Hepatic stellate cell (primary cell): ENCODE results near the gene PCCA.
"Not testable (repeated sequence)": the region's sequence is repeated elsewhere in the genome, so short reads cannot be mapped to it uniquely, and the experiment has no call there.

Source experiments
- DNase-seq: peaks from one replicate; pipeline ENCODE4 v3.0.0; 2011; ENCODE audit warnings: low spot score

Gene PCCA

GRCh38 chr13:100361504-100361903 lies 272.6 kb downstream of the PCCA start:
- DNase-seq, result no peak

GRCh38 chr13:100362371-100362770 lies 273.5 kb downstream of the PCCA start:
- DNase-seq, result no peak

DNA sequence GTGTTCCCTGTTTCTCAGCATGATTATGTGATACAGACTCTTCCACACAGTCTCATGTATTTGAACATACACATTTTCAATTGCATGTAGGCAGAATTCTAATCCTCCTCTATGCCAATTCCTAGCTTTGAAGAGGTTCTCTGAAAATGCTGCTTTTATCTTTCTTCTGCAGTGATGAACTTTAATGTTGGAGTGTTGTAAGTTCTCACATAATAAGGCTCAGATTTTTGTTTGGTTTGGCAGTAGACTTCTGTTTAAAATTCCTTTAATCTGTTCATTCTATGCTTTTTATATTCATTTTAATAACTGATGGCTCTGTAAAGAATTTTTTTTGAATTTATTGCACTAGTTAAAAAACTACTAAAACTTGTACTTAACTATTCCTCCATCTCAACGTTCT lies 273.9 kb downstream of the PCCA start:
- DNase-seq, result no peak

DNA sequence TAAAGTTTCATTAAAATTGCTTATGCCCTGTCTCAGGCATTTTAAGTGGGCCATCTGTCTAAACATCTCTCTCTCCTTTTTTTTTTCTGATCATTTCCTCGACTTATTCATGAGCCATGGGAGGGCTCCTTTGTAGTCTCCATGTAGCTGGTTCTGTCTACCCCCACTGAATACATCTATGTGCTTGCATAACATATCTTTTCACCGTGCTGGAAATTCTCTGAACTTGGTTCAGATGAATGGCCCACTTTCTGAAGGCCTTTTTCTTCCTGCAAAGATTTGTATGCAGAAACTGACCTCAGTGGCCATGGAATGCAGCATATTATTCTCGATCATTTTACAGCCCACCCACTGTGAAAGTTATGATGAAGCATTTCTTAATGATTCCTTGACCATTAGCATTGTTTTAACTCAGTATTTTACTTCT lies 274.4 kb downstream of the PCCA start:
- peak; percentile 7 for DNase-seq

- peak; percentile 12 for DNase-seq
Measured at GRCh38 chr13:100363874-100364273, 275.0 kb downstream of the PCCA start.

DNA sequence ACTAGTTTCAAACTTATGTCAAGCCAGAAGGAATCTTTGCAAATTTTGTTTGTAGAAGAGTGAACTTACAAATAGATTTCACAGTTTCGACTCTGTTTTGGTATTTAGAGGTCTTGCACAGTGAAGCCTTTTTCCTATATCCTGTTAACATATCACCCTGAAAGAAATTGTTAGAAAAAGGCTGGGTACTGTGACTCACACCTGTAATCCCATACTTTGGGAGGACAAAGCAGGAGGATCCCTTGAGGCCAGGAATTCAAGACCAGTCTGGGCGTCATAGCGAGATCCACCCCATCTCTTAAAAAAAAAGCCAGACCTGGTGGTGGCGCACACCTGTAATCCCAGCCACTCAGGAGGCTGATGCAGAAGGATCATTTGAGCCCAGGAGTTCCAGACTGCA lies 275.7 kb downstream of the PCCA start:
- no peak for DNase-seq

- DNase-seq, result no peak
Measured at GRCh38 chr13:100365680-100366079, 276.8 kb downstream of the PCCA start.

DNA sequence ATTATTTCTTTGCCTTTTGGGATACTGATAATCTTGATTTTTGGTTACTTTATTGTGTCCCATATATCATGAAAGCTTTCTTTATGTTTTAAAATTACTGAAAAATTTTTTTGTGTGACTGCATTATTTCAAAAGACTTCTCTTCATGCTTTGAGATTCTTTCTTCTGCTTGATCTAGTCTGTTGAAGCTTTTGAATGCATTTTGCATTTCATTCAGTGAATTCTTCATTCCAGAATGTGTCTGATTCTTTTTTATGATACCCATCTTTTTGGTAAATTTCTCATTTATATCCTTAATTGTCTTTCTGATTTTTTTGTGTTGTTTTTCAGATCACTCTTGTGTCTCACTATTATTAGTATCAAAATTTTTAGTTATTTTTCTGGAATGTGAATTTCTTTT lies 289.6 kb downstream of the PCCA start:
- no peak for DNase-seq

DNA sequence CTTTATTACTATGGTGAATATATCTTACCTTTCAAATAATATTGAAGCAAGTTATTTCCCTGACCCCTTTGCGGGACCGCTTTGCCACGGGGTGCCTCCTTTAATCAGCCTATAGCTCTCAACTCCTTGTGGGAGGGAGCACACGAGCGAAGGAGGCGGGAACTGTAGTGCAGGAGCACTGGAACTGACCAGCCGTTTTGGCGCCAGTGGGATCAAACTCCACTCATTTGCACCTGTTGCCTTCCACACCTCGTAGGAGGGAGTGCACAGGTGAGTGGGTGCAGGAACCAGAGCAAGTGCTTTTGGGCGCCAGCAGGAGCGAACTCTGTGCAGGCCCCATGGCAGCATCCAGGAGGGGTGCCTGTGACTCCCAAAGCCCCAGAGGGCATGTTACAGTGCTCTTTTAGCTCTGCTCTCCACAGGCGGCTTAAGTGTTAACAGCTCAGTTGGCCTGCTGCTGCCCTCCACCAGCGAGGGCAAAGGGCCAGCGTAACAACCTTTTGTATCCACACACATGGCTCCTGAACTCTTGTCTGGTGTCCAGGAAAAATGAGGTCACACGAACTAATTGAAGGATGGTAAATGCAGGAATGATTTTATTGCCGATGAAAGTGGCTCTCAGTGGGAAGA lies 292.8 kb downstream of the PCCA start:
- DNase-seq, result no peak

DNA sequence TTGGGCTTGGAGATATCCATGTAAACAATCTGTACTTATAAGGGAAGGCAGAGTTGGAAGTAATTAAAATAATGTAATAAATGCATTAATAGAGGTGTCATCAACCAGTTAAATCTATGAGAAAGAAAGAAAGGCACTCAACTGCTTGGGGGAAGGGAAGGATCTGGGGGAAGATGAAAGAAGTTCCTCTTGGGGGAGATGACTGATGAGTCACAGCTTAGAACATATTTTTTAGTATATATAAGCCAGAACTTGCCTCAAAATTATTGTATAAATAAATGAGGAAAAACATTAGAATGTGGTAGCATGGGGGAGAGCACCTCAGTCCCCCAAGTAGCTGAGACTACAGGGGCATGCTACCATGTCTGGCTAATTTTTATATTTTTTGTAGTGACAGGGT lies 293.9 kb downstream of the PCCA start:
- DNase-seq, result peak; percentile 41

GRCh38 chr13:100387416-100387815 lies 298.5 kb downstream of the PCCA start:
- no peak for DNase-seq

DNA sequence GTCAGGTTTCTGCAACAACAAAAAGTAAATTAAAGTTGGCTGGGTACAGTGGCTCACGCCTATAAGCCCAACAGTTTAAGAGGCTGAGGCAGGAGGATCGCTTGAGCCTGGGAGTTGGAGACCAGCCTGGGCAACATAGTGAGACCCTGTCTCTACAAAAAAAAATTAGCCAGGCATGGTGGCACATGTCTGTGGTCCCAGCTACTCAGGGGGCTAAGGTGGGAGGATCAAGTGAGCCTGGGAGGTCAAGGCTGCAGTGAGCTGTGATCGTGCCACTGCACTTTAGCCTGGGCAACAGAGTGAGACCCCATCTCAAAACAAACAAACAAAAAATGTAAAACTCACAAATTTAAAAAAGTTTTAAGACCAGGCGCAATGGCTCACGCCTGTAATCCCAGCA lies 299.3 kb downstream of the PCCA start:
- DNase-seq, result not testable (repeated sequence)

- DNase-seq, result no peak
Measured at GRCh38 chr13:100388923-100389322, 300.0 kb downstream of the PCCA start.

DNA sequence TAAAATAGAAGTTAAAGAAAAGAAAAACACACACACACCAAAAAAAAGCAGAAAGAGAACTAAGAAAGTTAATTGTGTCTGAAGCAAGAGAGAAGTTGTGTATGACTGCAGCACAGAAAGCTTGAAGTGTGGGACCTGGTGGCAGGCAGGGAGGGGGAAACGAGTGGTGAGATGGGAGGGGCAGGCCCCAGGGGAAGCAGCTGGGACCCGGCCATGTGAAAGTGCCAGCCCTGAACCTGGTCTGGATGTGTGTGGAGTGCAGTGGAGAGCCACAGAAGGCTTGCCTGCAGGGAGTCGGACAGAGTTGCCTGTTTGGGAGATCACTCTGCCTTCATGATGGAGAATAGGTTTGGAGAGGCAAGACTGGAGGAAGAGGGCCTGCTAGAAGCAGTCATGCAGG lies 300.7 kb downstream of the PCCA start:
- no peak for DNase-seq

- DNase-seq, result peak; percentile 85
Measured at GRCh38 chr13:100392709-100393630, 304.1 kb downstream of the PCCA start.

GRCh38 chr13:100394005-100394695 lies 305.3 kb downstream of the PCCA start:
- peak; percentile 44 for DNase-seq

GRCh38 chr13:100395698-100396373 lies 306.9 kb downstream of the PCCA start:
- no peak for DNase-seq

- DNase-seq, result no peak
Measured at GRCh38 chr13:100396776-100397175, 307.9 kb downstream of the PCCA start.

DNA sequence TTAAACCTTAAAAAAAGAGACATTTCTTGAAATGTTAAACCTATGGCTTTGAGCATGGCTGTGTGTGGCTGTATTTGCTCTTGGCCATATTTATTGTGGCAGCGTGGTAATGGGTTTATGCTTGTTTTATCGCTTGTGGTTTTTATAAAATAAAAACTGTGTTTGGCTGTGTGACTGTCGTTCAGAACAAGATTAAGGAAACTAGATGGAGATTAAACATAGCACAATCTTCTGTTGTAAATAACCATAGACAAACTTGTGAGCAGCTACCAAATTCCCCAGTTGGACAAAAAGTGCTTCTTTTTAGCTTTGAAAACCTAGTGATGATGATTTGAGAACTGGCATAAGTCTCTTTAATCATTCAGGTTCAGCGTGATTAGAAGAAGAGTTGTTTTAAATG lies 308.7 kb downstream of the PCCA start:
- no peak for DNase-seq

- DNase-seq, result no peak
Measured at GRCh38 chr13:100398360-100398759, 309.5 kb downstream of the PCCA start.

GRCh38 chr13:100399455-100399854 lies 310.6 kb downstream of the PCCA start:
- DNase-seq, result no peak

- DNase-seq, result no peak
Measured at GRCh38 chr13:100403675-100404074, 314.8 kb downstream of the PCCA start.
